ENCODE measurements around the gene CLDN24.

The CLDN24 gene

GRCh38 chr4:183354219-183354618 is 32.0 kb upstream of the CLDN24 start:
- DNase-seq (ENCODE audit: low read depth) = no peak
- H3K4me3 ChIP-seq (ENCODE audit: control insufficient read depth, low read depth, low read length) = no peak overlapping the region
- no peak for TF ChIP-seq CTCF (conservative IDR thresholded peaks at IDR 0.05; ENCODE audit: control insufficient read depth, insufficient read depth, low read depth, low read length)

GRCh38 chr4:183353557-183353956 is 31.3 kb upstream of the CLDN24 start:
- DNase-seq (ENCODE audit: low read depth) = no peak
- H3K4me3 ChIP-seq (ENCODE audit: control insufficient read depth, low read depth, low read length) = no peak overlapping the region
- no peak for TF ChIP-seq CTCF (conservative IDR thresholded peaks at IDR 0.05; ENCODE audit: control insufficient read depth, insufficient read depth, low read depth, low read length)

DNA sequence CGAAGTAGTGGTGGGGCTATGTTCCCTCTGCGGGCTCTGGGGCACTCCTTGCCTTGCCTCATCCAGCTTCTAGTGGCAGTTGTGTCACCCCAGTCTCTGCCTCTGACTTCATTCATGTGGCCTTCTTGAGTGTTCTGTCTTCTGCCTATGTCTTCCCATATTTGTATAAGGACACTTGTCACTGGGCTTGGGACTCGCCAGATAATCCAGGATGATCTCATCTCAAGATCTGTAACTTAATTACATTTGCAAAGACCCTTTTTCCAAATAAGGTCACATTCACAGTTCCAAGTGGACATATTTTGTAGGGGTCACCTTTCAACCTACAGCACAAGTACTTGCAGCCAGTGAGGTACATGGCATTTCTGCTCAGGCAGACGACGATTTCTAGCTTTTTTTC is 30.3 kb upstream of the CLDN24 start:
- no peak for TF ChIP-seq CTCF (conservative IDR thresholded peaks at IDR 0.05; ENCODE audit: control insufficient read depth, insufficient read depth, low read depth, low read length)

DNA sequence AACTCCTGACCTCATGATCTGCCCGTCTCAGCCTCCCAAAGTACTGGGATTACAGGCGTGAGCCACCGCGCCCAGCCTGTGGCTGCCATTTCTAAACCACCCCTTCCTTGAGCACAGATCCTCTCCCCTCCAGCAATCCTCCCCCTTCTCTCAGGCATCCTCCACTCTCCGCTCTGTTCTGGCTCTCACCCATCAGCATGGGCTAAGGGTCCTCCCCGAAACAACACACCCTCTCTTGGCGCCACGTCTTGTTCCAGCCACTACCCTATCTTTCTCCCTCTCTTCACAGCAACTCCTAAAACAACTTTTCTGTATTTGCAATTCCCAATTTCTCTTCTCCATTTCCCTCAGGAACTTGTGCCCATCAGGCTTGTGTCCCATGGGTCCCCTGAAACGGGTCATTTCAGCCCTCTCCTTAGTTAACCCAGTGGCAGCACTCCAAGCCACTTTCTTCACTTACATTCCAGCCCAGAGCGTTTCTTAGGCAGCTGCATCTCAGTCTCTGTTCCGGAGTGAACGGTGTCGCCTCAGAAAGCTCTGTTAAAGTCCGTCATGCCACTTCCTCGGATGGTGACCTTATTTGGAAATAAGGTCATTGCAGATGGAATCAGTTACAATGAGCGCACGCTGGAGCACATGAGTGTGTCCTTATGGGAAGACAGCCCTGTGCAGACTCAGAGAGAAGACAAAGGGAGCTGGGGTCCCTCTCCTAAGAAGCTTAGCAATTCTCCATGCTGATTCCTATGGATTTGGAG is 28.3 kb upstream of the CLDN24 start:
- TF ChIP-seq CTCF (conservative IDR thresholded peaks at IDR 0.05; ENCODE audit: control insufficient read depth, insufficient read depth, low read depth, low read length) = no peak
- H3K4me3 ChIP-seq (ENCODE audit: control insufficient read depth, low read depth, low read length) = no peak overlapping the region
- peak; percentile 18 for DNase-seq (ENCODE audit: low read depth)

More for the DNA sequence above, 30.3 kb upstream of the CLDN24 start:
- DNase-seq (ENCODE audit: low read depth) = no peak
- H3K4me3 ChIP-seq (ENCODE audit: control insufficient read depth, low read depth, low read length) = no peak overlapping the region

- no peak overlapping the region for H3K4me3 ChIP-seq (ENCODE audit: control insufficient read depth, low read depth, low read length)
- DNase-seq (ENCODE audit: low read depth) = peak; percentile 89
- TF ChIP-seq CTCF (conservative IDR thresholded peaks at IDR 0.05; ENCODE audit: control insufficient read depth, insufficient read depth, low read depth, low read length) = no peak
These were observed 27.4 kb upstream of the CLDN24 start for GRCh38 chr4:183349673-183350072.

- H3K4me3 ChIP-seq (ENCODE audit: control insufficient read depth, low read depth, low read length) = no peak overlapping the region
- no peak for TF ChIP-seq CTCF (conservative IDR thresholded peaks at IDR 0.05; ENCODE audit: control insufficient read depth, insufficient read depth, low read depth, low read length)
- peak; percentile 95 for DNase-seq (ENCODE audit: low read depth)
These were observed 26.8 kb upstream of the CLDN24 start for GRCh38 chr4:183348706-183349659.

Data from fibroblast of mammary gland (primary cell).